M059J (cell line): Measurements from ENCODE around the gene OOSP3. TPM values are rescaled to one million over a fixed set of nuclear protein-coding genes. Genes with fewer than 3 reads are reported as not detected.
"Not testable (repeated sequence)": the region's sequence is repeated elsewhere in the genome, so short reads cannot be mapped to it uniquely, and the experiment has no call there.

Experiments used
- DNase-seq: peaks from one replicate; pipeline ENCODE4 v3.0.0-alpha.2; 2012; ENCODE audit warnings: low read depth
- total RNA-seq: library from RNA; depleted of rRNA; stranded (reverse); fragments of >200 nt; shearing (Covaris generic); gene quantifications from 2 replicates; pipeline ENCODE4 v1.2.3, GENCODE V29; 2014; rRNA removed

OOSP3 gene, protein sequence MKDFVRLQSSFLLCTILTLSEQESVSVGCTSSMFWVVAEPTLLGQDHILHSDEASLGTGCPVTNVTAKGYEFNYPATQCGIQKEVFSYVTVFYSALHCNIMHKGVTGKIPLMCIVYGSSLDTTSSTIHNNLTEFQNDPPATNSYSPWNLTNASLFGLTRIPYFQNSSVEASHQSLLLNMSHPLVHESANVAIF
- total RNA-seq, result not detected in 2 replicates

DNA sequence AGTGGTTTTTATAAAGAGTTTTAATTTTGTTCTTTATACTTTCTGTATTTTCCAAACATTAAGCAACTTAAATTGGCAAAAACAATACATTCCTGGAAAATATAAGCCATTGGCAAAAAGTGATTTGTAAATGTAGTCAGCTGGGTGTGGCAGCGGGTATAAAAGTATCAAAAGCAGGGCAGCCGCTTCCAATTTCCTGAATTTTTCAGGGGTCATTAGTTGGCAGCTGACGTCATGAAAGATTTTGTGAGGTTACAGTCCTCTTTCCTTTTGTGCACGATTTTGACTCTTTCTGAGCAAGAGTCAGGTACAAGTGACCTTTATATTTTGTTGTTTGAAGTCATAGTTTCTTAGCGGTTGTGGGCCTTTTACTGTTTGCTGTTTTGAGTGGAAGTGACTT lies at the start of gene OOSP3:
OOSP3 (plus strand) TSS at position 208 of the 400 bp plus-strand sequence; CDS start at position 235, 27 bp downstream.
- no peak for DNase-seq

DNA sequence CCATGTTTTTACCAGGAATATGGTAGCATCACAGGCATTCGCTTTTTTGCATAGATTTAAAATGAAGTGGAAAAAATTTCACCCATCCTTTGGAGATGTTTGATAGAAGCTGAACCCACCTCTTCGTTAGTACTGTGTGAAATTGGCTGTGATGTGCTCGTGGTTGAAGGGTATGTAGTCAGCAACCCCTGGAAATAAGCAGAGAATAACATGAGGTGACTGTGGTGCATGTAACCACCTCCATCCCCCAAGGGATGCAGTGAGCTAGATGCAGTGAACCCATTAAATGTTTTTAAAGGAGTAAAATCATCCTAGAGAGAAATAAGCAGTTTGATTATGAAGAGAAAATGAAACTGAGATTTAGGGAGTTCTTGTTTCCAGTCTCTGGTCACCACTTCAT lies 49.2 kb upstream of the OOSP3 start:
- DNase-seq, result no peak

DNA sequence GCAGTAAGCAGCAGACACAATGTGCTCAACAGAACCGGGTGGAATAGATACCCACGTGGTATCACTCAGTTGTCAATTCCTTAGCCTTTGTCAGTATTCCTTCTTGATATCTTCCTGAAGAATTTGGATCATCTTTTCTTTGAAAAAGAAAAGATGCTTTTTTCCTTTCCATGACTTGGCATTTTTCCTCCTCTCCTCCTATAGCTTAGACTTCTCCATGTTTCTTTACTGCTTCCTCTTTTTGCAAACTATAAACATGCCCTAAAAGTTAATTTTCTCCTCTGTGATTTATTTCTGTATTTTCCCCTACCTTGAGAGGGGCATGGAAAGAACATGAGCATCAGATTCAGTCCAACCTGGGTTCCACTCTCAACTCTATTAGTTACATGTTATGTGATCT lies 45.0 kb upstream of the OOSP3 start:
- no peak for DNase-seq

DNA sequence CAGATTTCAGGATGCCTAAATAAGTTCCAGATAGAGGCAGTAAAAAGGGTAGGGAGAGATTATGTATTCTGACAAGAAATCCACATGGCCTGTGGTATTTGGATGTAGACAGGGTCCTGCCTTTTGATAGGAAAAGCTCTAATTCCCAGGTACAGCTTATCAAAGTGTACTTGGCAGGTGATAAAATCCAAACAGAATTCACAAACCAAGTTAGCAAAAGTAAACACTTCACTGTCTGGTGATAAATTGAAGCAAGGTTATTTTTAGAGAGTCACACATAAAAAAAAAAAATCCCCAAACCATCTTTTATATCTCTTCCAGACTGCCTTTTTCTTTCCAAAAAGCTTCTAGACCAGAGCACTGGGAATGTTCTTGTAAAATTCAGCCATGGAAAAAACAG lies 39.0 kb upstream of the OOSP3 start:
- no peak for DNase-seq

DNA sequence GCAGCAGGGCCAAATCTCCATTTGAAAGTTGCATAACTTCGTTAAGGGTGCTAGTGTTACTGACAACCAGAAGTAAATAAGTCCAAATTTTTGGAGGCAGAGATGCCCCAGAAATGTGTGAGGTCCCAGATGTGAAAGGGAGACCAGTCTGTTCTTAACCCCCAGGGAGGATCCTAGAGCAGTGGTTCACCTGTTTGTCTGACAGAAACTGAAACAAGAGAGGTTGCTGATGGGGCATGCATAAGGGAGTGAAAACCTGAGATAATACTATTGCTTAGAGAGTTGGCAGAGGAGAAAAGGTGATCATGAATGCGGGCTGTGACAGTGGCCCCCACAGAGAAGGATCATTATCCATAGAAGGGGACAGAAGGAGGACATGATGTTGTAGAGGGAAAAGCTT lies 37.1 kb upstream of the OOSP3 start:
- DNase-seq, result no peak

DNA sequence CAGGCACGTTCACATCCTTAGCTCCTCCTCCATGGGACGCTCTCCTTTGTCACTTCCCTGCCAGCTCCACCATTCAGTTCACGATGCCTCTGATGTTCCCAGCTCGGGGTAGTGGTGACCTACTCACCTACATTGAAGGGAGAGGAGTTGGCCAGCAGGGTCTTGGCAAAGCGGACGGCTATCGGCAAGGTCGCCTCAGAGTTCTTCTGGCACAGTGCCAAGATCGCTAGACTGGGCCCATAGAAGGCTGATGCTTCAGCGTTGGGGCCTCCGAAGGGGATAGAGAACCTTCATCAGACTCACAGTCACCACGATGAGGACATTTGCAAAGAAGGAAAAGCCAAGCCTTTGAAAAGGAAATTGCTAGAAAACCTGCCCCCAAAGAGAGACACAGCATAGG lies 36.3 kb upstream of the OOSP3 start:
- DNase-seq, result no peak

DNA sequence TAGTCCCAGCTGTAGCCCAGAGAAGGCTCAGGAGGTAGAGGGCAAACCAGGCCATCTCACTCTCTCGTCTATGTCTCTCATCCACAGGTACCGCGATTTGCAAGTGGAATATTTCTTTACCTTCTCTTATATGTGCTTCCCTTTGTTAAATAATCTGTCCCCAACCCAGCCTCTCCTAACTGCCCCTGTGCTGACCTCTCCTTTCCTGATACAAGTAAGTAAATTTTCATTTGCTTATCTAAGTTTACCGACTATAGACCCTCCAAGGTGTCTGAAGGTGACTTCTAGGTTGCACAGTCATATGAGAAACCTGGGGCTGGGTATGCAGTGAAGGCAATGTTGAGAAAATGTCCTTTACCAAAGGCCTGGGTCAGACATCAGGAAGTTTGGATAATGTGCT lies 33.2 kb upstream of the OOSP3 start, which contains the start of gene CBLIF:
CBLIF (minus strand) TSS at position 101 of the 400 bp plus-strand sequence; CDS start at position 55, 46 bp downstream.
- no peak for DNase-seq

DNA sequence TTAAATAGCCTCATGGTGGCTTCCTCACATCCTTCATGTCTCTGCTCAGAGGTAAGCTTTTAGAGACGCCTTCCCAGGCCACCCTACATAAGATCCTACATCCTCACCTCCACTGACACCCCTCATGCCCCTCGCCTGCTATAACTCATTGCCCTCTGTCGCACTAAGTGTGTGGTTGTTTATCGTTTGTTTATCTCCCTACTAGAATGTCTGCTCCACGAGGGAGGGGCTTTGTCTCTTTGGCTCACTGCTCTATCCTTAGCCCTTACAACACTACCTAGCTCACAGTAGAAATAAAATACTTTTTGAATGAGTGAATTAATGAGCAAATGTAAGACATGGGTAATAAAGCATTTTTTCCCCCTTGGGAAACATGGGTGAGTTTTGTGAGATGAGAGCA lies 32.0 kb upstream of the OOSP3 start:
- DNase-seq, result no peak

DNA sequence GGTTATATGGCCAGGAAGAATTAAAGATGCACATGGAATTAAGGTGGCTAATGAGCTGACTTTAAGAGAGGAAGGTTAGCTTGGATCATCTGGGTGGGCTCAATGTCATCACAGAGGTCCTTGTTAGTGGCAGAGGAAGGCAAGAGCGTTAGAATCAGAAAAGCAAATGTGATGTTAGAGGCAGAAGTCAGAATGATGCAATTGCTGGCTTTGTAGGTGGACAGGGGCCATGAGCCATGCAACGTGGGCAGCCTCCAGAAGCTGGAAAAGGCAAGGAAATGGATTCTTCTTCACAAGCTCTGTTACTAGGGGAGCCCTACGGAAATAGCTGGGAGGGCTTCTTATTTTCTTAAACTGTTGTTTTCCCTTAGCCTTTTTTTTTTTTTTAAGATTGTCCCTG lies 31.0 kb upstream of the OOSP3 start:
- no peak for DNase-seq

DNA sequence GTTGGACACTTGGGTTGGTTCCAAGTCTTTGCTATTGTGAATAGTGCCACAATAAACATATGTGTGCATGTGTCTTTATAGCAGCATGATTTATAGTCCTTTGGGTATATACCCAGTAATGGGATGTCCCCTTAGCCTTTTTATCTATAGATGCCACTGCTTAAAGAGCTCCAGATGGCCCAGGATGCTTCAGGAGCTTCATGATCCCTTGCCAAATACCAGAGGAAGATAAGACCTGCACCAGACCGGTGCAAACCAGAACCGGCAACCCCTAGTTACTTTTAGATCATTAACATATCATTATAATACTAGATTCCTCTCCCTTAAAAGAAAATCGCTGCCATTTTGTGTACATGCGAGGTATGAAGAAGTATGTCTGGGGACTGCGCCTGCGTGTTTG lies 30.1 kb upstream of the OOSP3 start:
- DNase-seq, result not testable (repeated sequence)

DNA sequence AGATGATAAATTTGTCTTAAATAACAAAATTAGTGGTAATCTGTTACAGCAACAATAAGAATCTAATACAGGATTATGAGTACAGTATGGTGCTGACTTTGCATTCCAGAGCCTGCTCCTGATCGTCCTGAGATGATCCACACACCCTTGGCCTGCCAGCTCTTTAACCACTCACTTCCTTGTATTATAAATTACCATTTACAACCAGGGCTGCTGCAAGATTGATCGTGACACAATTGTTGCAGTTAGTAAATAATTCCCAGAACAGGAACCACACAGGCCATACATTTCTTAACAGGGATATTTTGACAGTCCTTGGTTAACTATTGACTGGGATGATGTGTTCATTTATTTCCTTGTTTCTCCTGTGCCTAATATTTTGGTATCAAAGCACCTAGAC lies 29.5 kb upstream of the OOSP3 start:
- no peak for DNase-seq

DNA sequence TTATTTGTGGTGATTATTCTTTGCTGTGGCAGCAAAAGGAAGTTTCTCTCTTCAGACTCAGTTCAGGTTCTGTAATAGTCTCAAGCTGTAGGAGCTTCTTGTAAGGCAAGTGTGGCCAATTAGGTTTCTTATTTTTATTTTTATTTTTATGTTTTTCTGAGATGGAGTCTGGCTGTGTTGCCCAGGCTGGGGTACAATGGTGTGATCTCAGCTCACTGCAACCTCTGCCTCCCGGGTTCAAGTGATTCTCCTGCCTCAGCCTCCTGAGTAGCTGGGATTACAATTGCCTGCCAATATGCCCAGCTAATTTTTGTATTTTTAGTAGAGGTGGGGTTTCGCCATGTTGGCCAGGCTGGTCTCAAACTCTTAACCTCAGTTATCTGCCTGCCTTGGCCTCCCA lies 29.0 kb upstream of the OOSP3 start:
- DNase-seq, result not testable (repeated sequence)

DNA sequence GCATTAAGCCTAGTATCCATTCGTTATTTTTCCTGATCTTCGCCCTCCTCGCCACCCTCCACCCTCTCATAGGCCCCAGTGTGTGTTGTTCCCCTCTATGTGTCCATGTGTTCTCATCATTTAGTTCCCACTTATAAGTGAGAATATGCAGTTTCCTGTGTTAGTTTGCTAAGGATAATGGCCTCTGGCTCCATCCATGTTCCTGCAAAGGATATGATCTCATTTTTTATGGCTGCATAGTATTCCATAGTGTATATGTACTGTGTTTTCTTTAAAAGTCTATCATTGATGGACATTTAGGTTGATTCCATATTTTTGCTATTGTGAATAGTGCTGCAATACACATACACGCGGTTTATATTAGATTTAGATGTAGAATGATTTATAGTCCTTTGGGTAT lies 27.2 kb upstream of the OOSP3 start:
- DNase-seq, result not testable (repeated sequence)

DNA sequence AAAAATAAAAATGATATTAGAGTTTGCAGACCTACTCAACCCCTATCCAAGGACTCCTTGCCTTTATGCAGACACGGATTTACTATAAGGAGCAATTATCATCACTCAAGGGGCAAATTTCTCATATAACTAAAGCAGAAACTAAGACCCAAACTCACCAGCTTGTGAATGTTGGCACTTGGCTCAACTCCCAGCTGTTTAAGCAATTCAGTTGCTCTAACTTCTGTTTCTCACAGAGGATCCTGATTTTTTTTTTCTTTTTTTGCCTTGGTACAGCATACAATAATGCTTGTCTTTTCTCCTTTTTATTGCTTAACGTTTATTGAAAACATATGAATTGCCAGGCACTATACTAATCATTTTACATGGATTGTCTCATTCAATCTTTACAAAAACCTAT lies 23.7 kb upstream of the OOSP3 start:
- DNase-seq, result no peak

DNA sequence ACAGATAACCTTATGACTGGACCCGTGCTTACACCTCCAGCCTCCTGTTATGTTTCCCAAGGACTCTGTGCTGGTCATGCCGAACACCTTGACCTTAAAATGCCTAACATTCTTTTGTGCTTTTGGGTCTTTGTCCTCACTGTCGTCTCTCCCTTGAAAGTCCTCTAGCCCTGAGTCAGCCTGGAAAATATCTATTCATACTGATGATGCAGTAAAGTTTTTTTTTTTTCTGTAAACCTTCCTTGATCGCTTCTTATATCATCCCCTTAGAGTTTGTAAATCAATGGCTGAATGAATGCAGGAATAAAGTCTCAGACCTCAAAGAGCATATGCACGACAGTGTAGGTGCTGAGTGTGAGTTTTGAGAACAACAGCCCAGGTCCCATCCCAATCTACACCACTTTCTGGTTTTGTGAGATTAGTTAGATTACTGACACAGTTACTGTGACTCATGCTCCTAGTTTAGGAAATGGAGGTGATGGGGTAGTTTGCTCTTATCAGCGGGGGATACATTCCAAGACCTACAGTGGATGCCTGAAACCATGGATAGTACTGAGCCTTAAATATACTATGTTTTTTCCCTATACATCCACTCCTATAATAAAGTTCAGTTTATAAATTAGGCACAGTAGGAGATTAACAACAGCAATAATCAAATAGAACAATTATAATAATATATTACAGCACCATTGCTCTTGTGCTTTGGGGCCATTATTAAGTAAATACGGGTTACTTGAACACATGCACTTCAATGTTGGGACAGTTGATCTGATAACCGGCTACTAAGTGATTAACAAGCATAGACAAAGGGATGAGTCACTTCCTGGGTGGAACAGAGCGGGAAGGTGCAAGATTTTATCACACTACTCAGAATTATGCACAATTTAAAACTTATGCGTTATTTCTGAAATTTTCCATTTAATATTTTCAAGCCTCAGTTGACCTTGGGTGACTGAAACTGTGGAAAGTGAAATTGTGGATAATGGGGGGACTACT lies 20.8 kb upstream of the OOSP3 start:
- DNase-seq, result peak; percentile 80

DNA sequence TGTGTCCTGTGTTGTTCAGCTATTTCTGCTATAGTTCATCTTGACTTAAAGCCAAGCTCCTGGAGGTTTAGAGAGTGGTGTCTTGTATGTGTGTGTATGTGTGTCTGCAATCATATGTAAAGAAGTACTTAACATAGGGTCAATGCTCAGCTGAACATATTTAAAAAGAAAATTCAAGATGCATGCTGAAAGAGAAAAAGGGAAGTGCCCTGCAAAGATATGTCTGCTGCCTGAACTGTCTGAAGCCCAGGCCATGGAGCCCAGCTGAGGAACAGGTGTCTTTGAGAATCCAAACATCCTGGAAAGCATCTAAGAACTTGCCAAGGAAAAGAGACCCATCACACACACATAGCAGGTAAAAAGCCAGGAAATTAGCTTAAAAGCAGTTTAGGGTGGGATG lies 18.9 kb upstream of the OOSP3 start:
- no peak for DNase-seq

DNA sequence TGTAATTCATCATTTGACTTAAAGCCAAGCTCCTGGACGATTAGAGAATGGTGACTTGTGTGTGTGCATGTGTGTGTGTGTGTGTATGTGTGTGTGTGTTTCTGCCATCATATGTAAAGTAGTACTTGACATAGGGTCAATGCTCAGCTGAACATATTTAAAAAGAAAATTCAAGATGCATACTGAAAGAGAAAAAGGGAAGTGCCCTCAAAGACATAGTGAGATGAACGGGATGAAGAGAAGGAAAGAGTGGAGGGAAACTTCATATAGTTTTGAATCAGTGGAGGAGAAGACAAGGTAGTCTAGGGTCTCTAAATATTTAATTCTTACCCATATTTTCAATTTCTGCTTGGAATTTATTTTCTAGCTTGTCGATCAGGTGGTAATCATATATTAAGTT lies 16.3 kb upstream of the OOSP3 start:
- DNase-seq, result no peak

DNA sequence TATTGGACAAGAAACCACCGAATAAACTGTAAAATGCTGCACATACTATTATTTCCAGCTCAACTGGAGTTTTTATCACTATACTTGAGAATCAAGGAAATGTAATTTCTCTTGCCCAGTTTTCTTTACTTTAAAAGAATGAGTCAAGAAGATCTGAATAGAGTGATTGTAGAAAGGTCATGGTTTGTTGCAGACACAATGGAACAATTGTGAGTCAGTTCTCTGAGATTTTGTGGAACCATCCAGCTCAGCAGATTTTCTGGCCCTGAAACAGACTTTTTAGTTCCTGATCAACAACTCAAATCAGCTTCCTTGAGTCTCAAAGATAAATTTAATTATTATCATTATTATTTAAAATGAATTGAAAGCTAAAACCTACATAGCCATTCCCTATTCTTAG lies 13.6 kb upstream of the OOSP3 start:
- peak; percentile 62 for DNase-seq

DNA sequence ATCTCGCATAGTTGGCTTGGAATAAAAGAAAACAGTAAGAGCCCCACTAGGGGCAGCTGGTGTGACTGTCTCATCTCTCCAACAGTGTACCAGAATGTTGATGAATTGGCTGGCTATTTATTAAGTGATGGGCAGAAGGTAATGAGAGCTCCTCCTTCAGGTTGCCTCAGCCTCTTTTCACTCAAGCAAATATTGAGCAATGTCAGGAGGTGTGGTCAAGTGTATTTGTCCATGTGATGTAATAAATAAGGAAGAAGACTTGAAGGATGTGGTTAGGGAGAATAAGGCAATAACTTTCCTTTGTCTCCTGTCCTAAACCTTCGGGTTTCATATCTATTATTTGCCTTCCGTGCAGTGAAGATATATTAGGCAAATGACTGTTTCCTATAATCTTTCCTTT lies 12.2 kb upstream of the OOSP3 start, which contains the start of gene TCN1:
TCN1 (minus strand) TSS at position 91 of the 400 bp plus-strand sequence; CDS start at position 74, 17 bp downstream.
- DNase-seq, result peak; percentile 51

DNA sequence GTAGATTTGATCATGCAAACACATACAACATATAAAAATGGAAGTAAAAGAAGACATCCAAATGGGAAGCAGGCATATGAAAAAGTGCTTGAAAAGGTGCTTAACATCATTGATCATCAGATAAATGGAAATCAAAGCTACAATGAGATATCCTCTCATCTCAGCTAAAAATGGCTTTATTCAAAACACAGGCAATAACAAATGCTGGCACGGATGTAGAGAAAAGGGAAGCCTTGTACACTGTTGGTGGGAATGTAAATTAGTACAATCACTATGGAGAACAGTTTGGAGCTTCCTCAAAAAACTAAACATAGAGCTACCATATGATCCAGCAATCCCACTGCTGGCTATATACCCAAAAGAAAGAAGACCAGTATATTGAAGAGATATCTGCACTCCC lies 11.7 kb upstream of the OOSP3 start:
- DNase-seq, result no peak

DNA sequence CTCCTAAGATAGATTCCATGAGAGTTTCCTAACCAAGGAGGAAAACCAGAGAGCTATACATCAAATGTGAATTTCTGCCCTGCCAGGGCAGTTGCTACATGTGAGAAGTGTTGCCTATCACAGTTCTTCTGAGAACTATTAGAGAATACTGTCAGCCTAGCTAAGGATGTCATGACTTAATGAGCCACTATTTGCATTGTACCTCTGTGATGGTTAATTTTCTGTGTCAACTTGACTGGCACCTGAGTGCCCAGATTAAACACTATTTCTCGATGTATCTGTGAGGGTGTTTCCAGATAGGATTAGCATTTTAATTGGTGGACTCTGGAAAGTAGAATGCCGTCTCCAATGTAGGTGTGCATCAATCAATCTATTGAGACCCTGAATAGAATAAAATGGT lies 10.6 kb upstream of the OOSP3 start:
- no peak for DNase-seq

DNA sequence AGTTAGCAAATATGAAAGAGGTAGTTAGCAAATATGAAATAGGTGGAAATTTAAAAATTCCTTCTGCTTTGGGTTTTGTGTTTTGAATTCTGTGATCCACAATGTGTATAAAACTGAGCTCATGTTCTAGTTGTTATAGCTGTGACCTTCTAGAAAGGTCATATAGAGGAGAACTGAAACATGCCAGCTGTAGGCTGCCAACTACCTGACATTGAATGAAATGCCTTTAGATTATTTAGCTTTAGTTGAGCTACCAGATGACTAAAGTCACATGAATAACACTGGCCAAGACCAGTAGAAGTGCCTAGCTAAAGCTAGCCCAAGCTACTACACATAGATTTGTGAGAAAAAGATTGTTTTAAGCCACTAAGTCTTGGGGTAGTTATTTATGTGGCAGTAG lies 6.5 kb upstream of the OOSP3 start:
- no peak for DNase-seq
